Endothelial cell of umbilical vein (primary cell): ENCODE measurements around the gene GABBR2.

ENCODE experiments used
- CTCF ChIP-seq, 2 donors: IDR thresholded peaks; 1 replicate in 1 of 2; 2 replicates in 1 of 2; pipeline ENCODE4 v1.5.1; 2011; ENCODE audit warnings: low read length in 2 of 2, mild to moderate bottlenecking in 2 of 2, moderate library complexity in 2 of 2, control low read depth in 1 of 2, inconsistent platforms in 1 of 2, low read depth in 1 of 2; ENCODE audit not compliant: insufficient read depth in 1 of 2; ENCODE audit errors: extremely low read depth in 1 of 2
- EZH2 ChIP-seq: IDR thresholded peaks from 2 replicates; pipeline ENCODE4 v1.6.1; 2012; ENCODE audit warnings: borderline replicate concordance, low read depth, mild to moderate bottlenecking, moderate library complexity, low read length, inconsistent platforms; ENCODE audit not compliant: severe bottlenecking
- JUN ChIP-seq: IDR thresholded peaks from 2 replicates; pipeline ENCODE4 v1.6.1; 2011; ENCODE audit warnings: borderline replicate concordance, low read depth; ENCODE audit not compliant: insufficient read length, insufficient read depth
- MAX ChIP-seq: IDR thresholded peaks from 2 replicates; pipeline ENCODE4 v1.6.1; 2011; ENCODE audit not compliant: insufficient read depth, insufficient read length
- POLR2A ChIP-seq: IDR thresholded peaks from 2 replicates; pipeline ENCODE4 v1.6.1; 2012; ENCODE audit warnings: low read depth, mild to moderate bottlenecking, control low read depth, low read length
- POLR2AphosphoS5 ChIP-seq: IDR thresholded peaks from 2 replicates; pipeline ENCODE4 v1.6.1; 2012; ENCODE audit warnings: low read depth, mild to moderate bottlenecking, control low read depth, low read length, moderate library complexity; ENCODE audit not compliant: insufficient read depth

GRCh38 chr9:98247831-98248657 lies 460.7 kb downstream of the GABBR2 start:
- no peak for TF ChIP-seq EZH2
- no peak for TF ChIP-seq JUN
- TF ChIP-seq POLR2AphosphoS5: no peak
- no peak for TF ChIP-seq POLR2A
- no peak for TF ChIP-seq CTCF (IDR thresholded peaks at IDR 0.05; ENCODE audit: extremely low read depth in 1 of 2, insufficient read depth in 1 of 2, low read depth in 1 of 2, low read length in 2 of 2)
- no peak for TF ChIP-seq MAX
